Osteocyte (in vitro differentiated cells): Measurements from ENCODE around the gene NR1D1. TPM values are rescaled to one million over a fixed set of nuclear protein-coding genes. Genes with fewer than 3 reads are reported as not detected.

ENCODE experiments used
- DNase-seq: peaks from one replicate; pipeline ENCODE4 v3.0.0; 2021; ENCODE audit warnings: mixed read lengths; ENCODE audit not compliant: unreplicated experiment; ENCODE audit errors: extremely low spot score
- H3K27ac Mint-ChIP-seq: one replicate; pipeline ENCODE4 v1.8.0; 2021; ENCODE audit warnings: mild to moderate bottlenecking, mixed read lengths; ENCODE audit not compliant: unreplicated experiment
- H3K27me3 Mint-ChIP-seq: one replicate; pipeline ENCODE4 v1.8.0; 2021; ENCODE audit warnings: mixed read lengths; ENCODE audit not compliant: unreplicated experiment
- H3K36me3 Mint-ChIP-seq: one replicate; pipeline ENCODE4 v1.8.0; 2021; ENCODE audit warnings: mixed read lengths; ENCODE audit not compliant: unreplicated experiment
- H3K4me1 Mint-ChIP-seq: one replicate; pipeline ENCODE4 v1.8.0; 2021; ENCODE audit warnings: mixed read lengths; ENCODE audit not compliant: unreplicated experiment
- H3K4me3 Mint-ChIP-seq: one replicate; pipeline ENCODE4 v1.8.0; 2021; ENCODE audit warnings: mild to moderate bottlenecking, moderate library complexity, mixed read lengths; ENCODE audit not compliant: unreplicated experiment
- H3K9me3 Mint-ChIP-seq: one replicate; pipeline ENCODE4 v1.8.0; 2021; ENCODE audit warnings: mixed read lengths; ENCODE audit not compliant: unreplicated experiment
- CTCF ChIP-seq: fragments of 200-600 bp; sonication (generic); IDR thresholded peaks from 2 replicates; pipeline ENCODE4 v1.5.0; 2021; ENCODE audit warnings: antibody characterized with exemption, mild to moderate bottlenecking, moderate library complexity
- total RNA-seq: library from RNA; stranded (reverse); gene quantifications from 2 replicates; pipeline ENCODE4 v1.2.1, GENCODE V29; 2021

NR1D1 gene
- total RNA-seq, 1 donor from 2014 or later: 6.9 TPM

- DNase-seq: no peak
- Mint-ChIP-seq H3K4me1 (peaks cover 45% of the 10 kb centered on the region), H3K27me3 (no peaks in the 10 kb centered on the region), H3K9me3 (no peaks in the 10 kb centered on the region), H3K4me3 (peak overlapping the region; percentile 89), H3K36me3 (peaks cover 18% of the 10 kb centered on the region), H3K27ac (peak overlapping the region; percentile 97)
- no peak for TF ChIP-seq CTCF
These were observed 2.2 kb downstream of the NR1D1 start for GRCh38 chr17:40097931-40098845.

- H3K4me3 Mint-ChIP-seq: peak overlapping the region; percentile 4
- TF ChIP-seq CTCF: no peak
- H3K27me3 Mint-ChIP-seq: no peaks in the 10 kb centered on the region
- H3K36me3 Mint-ChIP-seq: peaks cover 18% of the 10 kb centered on the region
- H3K9me3 Mint-ChIP-seq: no peaks in the 10 kb centered on the region
- H3K4me1 Mint-ChIP-seq: peaks cover 42% of the 10 kb centered on the region
- no peak for DNase-seq
- peak overlapping the region; percentile 31 for H3K27ac Mint-ChIP-seq
These were observed 3.3 kb downstream of the NR1D1 start for GRCh38 chr17:40097087-40097486.

GRCh38 chr17:40095944-40096791 lies 4.2 kb downstream of the NR1D1 start:
- Mint-ChIP-seq H3K27ac (peak overlapping the region; percentile 0), H3K4me3 (no peak overlapping the region), H3K27me3 (no peaks in the 10 kb centered on the region), H3K36me3 (peaks cover 18% of the 10 kb centered on the region), H3K4me1 (peaks cover 34% of the 10 kb centered on the region), H3K9me3 (no peaks in the 10 kb centered on the region)
- TF ChIP-seq CTCF: no peak
- no peak for DNase-seq

GRCh38 chr17:40095351-40095943 lies 4.9 kb downstream of the NR1D1 start:
- Mint-ChIP-seq H3K4me3 (no peak overlapping the region), H3K27ac (no peak overlapping the region), H3K9me3 (no peaks in the 10 kb centered on the region), H3K4me1 (peaks cover 27% of the 10 kb centered on the region), H3K27me3 (no peaks in the 10 kb centered on the region), H3K36me3 (peaks cover 18% of the 10 kb centered on the region)
- no peak for DNase-seq
- TF ChIP-seq CTCF: no peak
